ENCODE results near the gene KLRC3. TPM values are rescaled to one million over a fixed set of nuclear protein-coding genes. Genes with fewer than 3 reads are reported as not detected.
A peak's percentile ranks its signal among the peaks of the same experiment; 100 is the strongest.

The KLRC3 gene
- total and polyA plus RNA-seq, 8 donors, result not detected

- H3K9me3 ChIP-seq, result no peaks in the 10 kb centered on the region
- peak overlapping the region; percentile 23 to 98 (median 86) for H3K27ac ChIP-seq
- intact Hi-C loops (cut with DNase I), result no loop called here
- H3K4me3 ChIP-seq, result no peak overlapping the region
- H3K4me1 ChIP-seq, result peaks cover 14 to 31% (median 18%) of the 10 kb centered on the region in 3 donors
- no peaks in the 10 kb centered on the region for H3K27me3 ChIP-seq
- WGBS, 2 donors, result 51 to 54% methylated on average over 3 of the region's 3 CpGs
- no peaks in the 10 kb centered on the region for H3K36me3 ChIP-seq
- no peak for TF ChIP-seq CTCF (IDR thresholded peaks at IDR 0.05)
- ATAC-seq (no peak), FAIRE-seq (no peak), DNase-seq (no peak)
These were observed 58.1 kb downstream of the KLRC3 start for GRCh38 chr12:10362325-10362724.

Other genes starting within 250 kb of the KLRC3 start
- 10 to 100 TPM in 2 of 6 donors, 1 to 10 TPM in 1, under 1 TPM in 3; 0.65 to 34.3 (median 0.98) TPM for gene OLR1, start 248.5 kb downstream of the KLRC3 start, total RNA-seq
- under 1 TPM; 0.28 to 0.80 TPM for gene OLR1, start 248.5 kb downstream of the KLRC3 start, polyA plus RNA-seq
- 1 to 10 TPM in 1 of 6 donors, under 1 TPM in 1, not detected in 4; 0.28 to 2.2 TPM for gene TMEM52B, start 241.6 kb downstream of the KLRC3 start, total RNA-seq
- under 1 TPM in 1 of 2 donors, not detected in 1; 0.30 TPM for gene TMEM52B, start 241.6 kb downstream of the KLRC3 start, polyA plus RNA-seq
- gene GABARAPL1, start 207.7 kb downstream of the KLRC3 start, total RNA-seq, result 100 to 1,000 TPM in 1 of 6 donors, 10 to 100 TPM in 5; 51.1 to 111 (median 58.8) TPM
- 10 to 100 TPM; 53.1 to 92.7 TPM for gene GABARAPL1, start 207.7 kb downstream of the KLRC3 start, polyA plus RNA-seq
- 1 to 10 TPM in 1 of 6 donors, under 1 TPM in 5; 0.34 to 1.0 (median 0.64) TPM for gene KLRD1, start 112.7 kb downstream of the KLRC3 start, total RNA-seq
- under 1 TPM; 0.11 to 0.12 TPM for gene KLRD1, start 112.7 kb downstream of the KLRC3 start, polyA plus RNA-seq
- 1 to 10 TPM in 2 of 6 donors, under 1 TPM in 3, not detected in 1; 0.32 to 1.1 (median 0.69) TPM for gene KLRK1, start 30.6 kb downstream of the KLRC3 start, total RNA-seq
- gene KLRK1, start 30.6 kb downstream of the KLRC3 start, polyA plus RNA-seq, result under 1 TPM; 0.57 to 0.92 TPM
- under 1 TPM in 1 of 6 donors, not detected in 5; 0.25 TPM for gene KLRC4, start 10.8 kb downstream of the KLRC3 start, total RNA-seq
- gene KLRC4, start 10.8 kb downstream of the KLRC3 start, polyA plus RNA-seq, result not detected
- under 1 TPM in 2 of 6 donors, not detected in 4; 0.26 to 0.34 TPM for gene KLRC2, start 15.4 kb upstream of the KLRC3 start, total RNA-seq
- under 1 TPM in 1 of 2 donors, not detected in 1; 0.56 TPM for gene KLRC2, start 15.4 kb upstream of the KLRC3 start, polyA plus RNA-seq
- gene KLRC1, start 32.8 kb upstream of the KLRC3 start, total RNA-seq, result under 1 TPM in 5 of 6 donors, not detected in 1; 0.13 to 0.44 (median 0.19) TPM
- under 1 TPM; 0.15 to 0.45 TPM for gene KLRC1, start 32.8 kb upstream of the KLRC3 start, polyA plus RNA-seq
- 1 to 10 TPM in 2 of 6 donors, under 1 TPM in 3, not detected in 1; 0.16 to 2.4 (median 0.69) TPM for gene EIF2S3B, start 85.3 kb upstream of the KLRC3 start, total RNA-seq
- gene EIF2S3B, start 85.3 kb upstream of the KLRC3 start, polyA plus RNA-seq, result under 1 TPM; 0.26 to 0.46 TPM
- 10 to 100 TPM in 2 of 6 donors, 1 to 10 TPM in 4; 5.4 to 11.4 (median 8.6) TPM for gene MAGOHB, start 193.0 kb upstream of the KLRC3 start, total RNA-seq
- gene MAGOHB, start 193.0 kb upstream of the KLRC3 start, polyA plus RNA-seq, result 10 to 100 TPM; 13.7 to 18.6 TPM

All from pancreas (tissue), 10 donors.